SK-N-SH (cell line): ENCODE data around the gene HLA-DQA1. TPM values are rescaled to one million over a fixed set of nuclear protein-coding genes. Genes with fewer than 3 reads are reported as not detected.

Experiments
- CTCF ChIA-PET: fragments of 300-600, 350-600 bp; formaldehyde crosslinking; extraction: SDS; loops from one replicate; lab custom pipeline; 2021; lab: Yijun Ruan, JAX
- POLR2A ChIA-PET: fragments of 350-600 bp; sonication (Branson Sonifier 250); formaldehyde crosslinking; extraction: SDS; loops from one replicate; lab custom pipeline; 2020; ENCODE audit warnings: antibody characterized with exemption, inconsistent platforms; lab: Yijun Ruan, JAX
- DNase-seq: peaks from one replicate; pipeline ENCODE4 v3.0.0; 2012
- H2AFZ ChIP-seq: fragments of 200-600 bp; sonication (generic); 2 replicates; pipeline ENCODE4 v1.8.1; 2016; ENCODE audit warnings: antibody characterized with exemption, mild to moderate bottlenecking, low read depth
- H3F3A ChIP-seq: fragments of 200-600 bp; sonication (generic); replicated peaks from 2 replicates; pipeline ENCODE3; 2016; ENCODE audit warnings: antibody characterized with exemption, mild to moderate bottlenecking; ENCODE audit not compliant: insufficient read depth
- H3K27ac ChIP-seq, 2 experiments: fragments of 200-500 bp in 1 of 2; fragments of 200-600 bp in 1 of 2; sonication (Bioruptor generic) in 1 of 2; sonication (generic), shearing (Covaris generic) in 1 of 2; 2 replicates each; pipeline versions ENCODE4 v1.5.1 to v1.6.1; 2014 to 2016; ENCODE audit warnings: low read depth in 2 of 2, inconsistent platforms in 1 of 2, low read length in 1 of 2, mild to moderate bottlenecking in 1 of 2, mixed read lengths in 1 of 2
- H3K27me3 ChIP-seq: fragments of 200-600 bp; sonication (generic), shearing (Covaris generic); 2 replicates; pipeline ENCODE4 v1.6.1; 2016; ENCODE audit warnings: mixed run types; ENCODE audit not compliant: insufficient read depth
- H3K36me3 ChIP-seq, 2 experiments: fragments of 200-500 bp in 1 of 2; fragments of 200-600 bp in 1 of 2; sonication (Bioruptor generic) in 1 of 2; sonication (generic) in 1 of 2; replicated peaks in 1 of 2; 2 replicates each; pipeline versions ENCODE3 to v1.5.1; 2014 to 2016; ENCODE audit warnings: low read length in 1 of 2, mild to moderate bottlenecking in 1 of 2; ENCODE audit not compliant: insufficient read depth in 2 of 2, control insufficient read depth in 1 of 2
- H3K4me1 ChIP-seq, 2 experiments: fragments of 200-500 bp in 1 of 2; fragments of 200-600 bp in 1 of 2; sonication (Bioruptor generic) in 1 of 2; sonication (generic), shearing (Covaris generic) in 1 of 2; 2 replicates each; pipeline versions ENCODE4 v1.5.1 to v1.6.1; 2014 to 2016; ENCODE audit warnings: low read depth in 1 of 2, low read length in 1 of 2, mixed run types in 1 of 2; ENCODE audit not compliant: insufficient read depth in 2 of 2, control insufficient read depth in 1 of 2
- H3K4me2 ChIP-seq: fragments of 200-600 bp; sonication (generic), shearing (Covaris generic); 2 replicates; pipeline ENCODE4 v1.6.1; 2017; ENCODE audit warnings: mixed run types
- H3K4me3 ChIP-seq, 2 experiments: fragments of 200-500 bp in 1 of 2; fragments of 200-600 bp in 1 of 2; sonication (Bioruptor generic) in 1 of 2; sonication (generic), shearing (Covaris generic) in 1 of 2; 2 replicates each; pipeline versions ENCODE4 v1.5.1 to v1.8.1; 2014 to 2016; ENCODE audit warnings: low read depth in 2 of 2, inconsistent platforms in 1 of 2, low read length in 1 of 2, mild to moderate bottlenecking in 1 of 2, mixed read lengths in 1 of 2, moderate library complexity in 1 of 2
- H3K79me2 ChIP-seq: fragments of 200-600 bp; sonication (generic); 2 replicates; pipeline ENCODE4 v1.8.1; 2017; ENCODE audit warnings: mild to moderate bottlenecking; ENCODE audit not compliant: insufficient read depth
- H3K9ac ChIP-seq: fragments of 200-600 bp; sonication (generic); 2 replicates; pipeline ENCODE4 v1.6.1; 2017; ENCODE audit warnings: mixed run types
- H3K9me2 ChIP-seq: fragments of 200-600 bp; sonication (generic); 2 replicates; pipeline ENCODE4 v1.6.1; 2017; ENCODE audit warnings: mixed run types
- H3K9me3 ChIP-seq: fragments of 200-600 bp; sonication (generic); 2 replicates; pipeline ENCODE4 v1.6.1; 2017; ENCODE audit warnings: mixed run types, mild to moderate bottlenecking, moderate library complexity
- H4K20me1 ChIP-seq: fragments of 200-600 bp; sonication (generic); 2 replicates; pipeline ENCODE4 v1.6.1; 2017; ENCODE audit warnings: mild to moderate bottlenecking, mixed run types; ENCODE audit not compliant: insufficient read depth
- FOSL2 ChIP-seq: IDR thresholded peaks from 2 replicates; pipeline ENCODE4 v1.4.0; 2012; ENCODE audit warnings: low read depth, mild to moderate bottlenecking, moderate library complexity, borderline replicate concordance
- FOXJ3 ChIP-seq: sonication (generic); formaldehyde crosslinking; IDR thresholded peaks from 2 replicates; pipeline ENCODE4 v1.5.1; 2020; ENCODE audit warnings: mild to moderate bottlenecking, missing genetic modification reagents
- GABPA ChIP-seq: IDR thresholded peaks from 2 replicates; pipeline ENCODE4 v1.4.0; 2012; ENCODE audit warnings: low read depth, mild to moderate bottlenecking
- GATA2 ChIP-seq: sonication (generic); formaldehyde crosslinking; IDR thresholded peaks from 2 replicates; pipeline ENCODE4 v1.5.0; 2020; ENCODE audit warnings: mild to moderate bottlenecking, missing genetic modification reagents
- MXI1 ChIP-seq: IDR thresholded peaks from 2 replicates; pipeline ENCODE4 v1.6.1; 2012; ENCODE audit warnings: mild to moderate bottlenecking, low read depth, low read length, improper control_type of control experiment
- NFIC ChIP-seq: IDR thresholded peaks from 2 replicates; pipeline ENCODE4 v1.4.0; 2012; ENCODE audit warnings: borderline replicate concordance
- RCOR1 ChIP-seq: fragments of 150-350 bp; IDR thresholded peaks from 2 replicates; pipeline ENCODE4 v1.6.1; 2017; ENCODE audit warnings: antibody characterized with exemption, low read length
- RXRA ChIP-seq: IDR thresholded peaks from 2 replicates; pipeline ENCODE4 v1.4.0; 2012; ENCODE audit warnings: low read depth, mild to moderate bottlenecking, borderline replicate concordance
- SMC3 ChIP-seq: IDR thresholded peaks from 2 replicates; pipeline ENCODE4 v1.6.1; 2012; ENCODE audit warnings: low read depth, low read length, improper control_type of control experiment
- TCF12 ChIP-seq: IDR thresholded peaks from 2 replicates; pipeline ENCODE4 v1.4.0; 2012
- WGBS: methylation state at CpG from one replicate; pipeline ENCODE4 v1.1.6; 2017; ENCODE audit warnings: low lambda C conversion rate; 5-methylcytosine and 5-hydroxymethylcytosine counted together
- polyA plus RNA-seq, 3 experiments: library from polyadenylated mRNA; depleted of rRNA; stranded (reverse); fragments of >200 nt; gene quantifications; 2 replicates each; pipeline ENCODE4 v1.2.3, GENCODE V29; 2012
- TF ChIP-seq, protein P1 (sequence below): IDR thresholded peaks from 2 replicates; pipeline ENCODE4 v1.6.1; 2012; ENCODE audit warnings: mild to moderate bottlenecking, low read depth, low read length, moderate library complexity
- TF ChIP-seq, protein P2 (sequence below): IDR thresholded peaks from 2 replicates; pipeline ENCODE4; 2012
- TF ChIP-seq, protein P3 (sequence below): fragments of 150-350 bp; IDR thresholded peaks from 2 replicates; pipeline ENCODE4 v1.6.1; 2017; ENCODE audit warnings: antibody characterized with exemption, low read length, low read depth, borderline replicate concordance

The HLA-DQA1 gene
- polyA plus RNA-seq, 1 of the 3 experiments (the other 2 are of a cell fraction), result not detected

DNA sequence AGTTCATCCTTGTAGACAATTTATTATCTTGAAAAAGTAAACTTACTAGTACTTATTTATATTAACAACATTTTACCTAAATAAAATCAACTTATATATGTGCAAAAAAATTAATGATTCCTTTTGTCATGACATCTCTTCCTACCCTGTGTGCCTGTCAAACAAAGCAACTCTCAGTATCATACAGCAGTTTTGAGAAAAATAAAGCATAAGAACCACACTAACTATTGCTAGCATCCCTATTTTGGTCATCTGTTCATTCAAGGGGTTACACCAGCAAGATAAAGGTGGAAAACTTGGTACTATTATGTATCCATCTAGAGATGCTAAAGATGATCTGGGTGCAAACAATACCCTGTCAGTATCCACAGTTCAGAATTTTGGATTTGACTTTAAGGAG is 40.2 kb upstream of the HLA-DQA1 start (continued):
- TF ChIP-seq, protein P1, sequence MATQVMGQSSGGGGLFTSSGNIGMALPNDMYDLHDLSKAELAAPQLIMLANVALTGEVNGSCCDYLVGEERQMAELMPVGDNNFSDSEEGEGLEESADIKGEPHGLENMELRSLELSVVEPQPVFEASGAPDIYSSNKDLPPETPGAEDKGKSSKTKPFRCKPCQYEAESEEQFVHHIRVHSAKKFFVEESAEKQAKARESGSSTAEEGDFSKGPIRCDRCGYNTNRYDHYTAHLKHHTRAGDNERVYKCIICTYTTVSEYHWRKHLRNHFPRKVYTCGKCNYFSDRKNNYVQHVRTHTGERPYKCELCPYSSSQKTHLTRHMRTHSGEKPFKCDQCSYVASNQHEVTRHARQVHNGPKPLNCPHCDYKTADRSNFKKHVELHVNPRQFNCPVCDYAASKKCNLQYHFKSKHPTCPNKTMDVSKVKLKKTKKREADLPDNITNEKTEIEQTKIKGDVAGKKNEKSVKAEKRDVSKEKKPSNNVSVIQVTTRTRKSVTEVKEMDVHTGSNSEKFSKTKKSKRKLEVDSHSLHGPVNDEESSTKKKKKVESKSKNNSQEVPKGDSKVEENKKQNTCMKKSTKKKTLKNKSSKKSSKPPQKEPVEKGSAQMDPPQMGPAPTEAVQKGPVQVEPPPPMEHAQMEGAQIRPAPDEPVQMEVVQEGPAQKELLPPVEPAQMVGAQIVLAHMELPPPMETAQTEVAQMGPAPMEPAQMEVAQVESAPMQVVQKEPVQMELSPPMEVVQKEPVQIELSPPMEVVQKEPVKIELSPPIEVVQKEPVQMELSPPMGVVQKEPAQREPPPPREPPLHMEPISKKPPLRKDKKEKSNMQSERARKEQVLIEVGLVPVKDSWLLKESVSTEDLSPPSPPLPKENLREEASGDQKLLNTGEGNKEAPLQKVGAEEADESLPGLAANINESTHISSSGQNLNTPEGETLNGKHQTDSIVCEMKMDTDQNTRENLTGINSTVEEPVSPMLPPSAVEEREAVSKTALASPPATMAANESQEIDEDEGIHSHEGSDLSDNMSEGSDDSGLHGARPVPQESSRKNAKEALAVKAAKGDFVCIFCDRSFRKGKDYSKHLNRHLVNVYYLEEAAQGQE, result no peak
- TF ChIP-seq MXI1, result no peak

DNA sequence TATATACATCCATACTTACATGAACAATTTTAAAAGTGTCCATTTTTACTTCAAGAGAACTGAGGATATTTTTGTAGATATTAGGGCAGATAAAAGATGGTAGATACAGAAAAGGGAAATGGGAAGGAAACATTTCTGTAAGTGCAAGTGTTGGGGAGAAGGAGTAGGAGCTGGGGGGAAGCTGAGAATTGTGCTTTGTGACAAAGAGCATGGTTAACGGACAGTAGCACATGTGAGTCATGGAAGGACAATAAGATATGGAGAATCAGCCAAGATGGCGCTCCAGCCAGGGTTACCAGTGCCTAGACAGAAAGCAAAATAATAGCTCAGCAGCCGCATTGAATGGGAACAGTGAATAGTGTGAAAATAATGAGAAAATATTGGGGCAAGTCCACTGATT is 34.8 kb upstream of the HLA-DQA1 start:
- Histone ChIP-seq H3K4me3 (no peak overlapping the region), H3K27me3 (no peaks in the 10 kb centered on the region), H3K4me2 (no peak overlapping the region), H3K9me3 (no peaks in the 10 kb centered on the region), H3K9me2 (no peaks in the 10 kb centered on the region)
- WGBS, result 0% methylated on average over 3 of the region's 3 CpGs
- no peak for DNase-seq
- TF ChIP-seq GATA2 (CRISPR knock-in tag), result no peak
- TF ChIP-seq TCF12, result no peak
- TF ChIP-seq FOXJ3 (CRISPR knock-in tag), result no peak
- TF ChIP-seq RXRA, result no peak
- TF ChIP-seq, protein P2, sequence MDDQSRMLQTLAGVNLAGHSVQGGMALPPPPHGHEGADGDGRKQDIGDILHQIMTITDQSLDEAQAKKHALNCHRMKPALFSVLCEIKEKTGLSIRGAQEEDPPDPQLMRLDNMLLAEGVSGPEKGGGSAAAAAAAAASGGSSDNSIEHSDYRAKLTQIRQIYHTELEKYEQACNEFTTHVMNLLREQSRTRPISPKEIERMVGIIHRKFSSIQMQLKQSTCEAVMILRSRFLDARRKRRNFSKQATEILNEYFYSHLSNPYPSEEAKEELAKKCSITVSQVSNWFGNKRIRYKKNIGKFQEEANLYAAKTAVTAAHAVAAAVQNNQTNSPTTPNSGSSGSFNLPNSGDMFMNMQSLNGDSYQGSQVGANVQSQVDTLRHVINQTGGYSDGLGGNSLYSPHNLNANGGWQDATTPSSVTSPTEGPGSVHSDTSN, result no peak
- TF ChIP-seq, protein P3, sequence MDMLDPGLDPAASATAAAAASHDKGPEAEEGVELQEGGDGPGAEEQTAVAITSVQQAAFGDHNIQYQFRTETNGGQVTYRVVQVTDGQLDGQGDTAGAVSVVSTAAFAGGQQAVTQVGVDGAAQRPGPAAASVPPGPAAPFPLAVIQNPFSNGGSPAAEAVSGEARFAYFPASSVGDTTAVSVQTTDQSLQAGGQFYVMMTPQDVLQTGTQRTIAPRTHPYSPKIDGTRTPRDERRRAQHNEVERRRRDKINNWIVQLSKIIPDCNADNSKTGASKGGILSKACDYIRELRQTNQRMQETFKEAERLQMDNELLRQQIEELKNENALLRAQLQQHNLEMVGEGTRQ, result no peak
- no peak for TF ChIP-seq SMC3
- no peak for TF ChIP-seq NFIC
- TF ChIP-seq FOSL2, result no peak
- no peak for TF ChIP-seq RCOR1
- no peak for TF ChIP-seq GABPA
- TF ChIP-seq, all 33 proteins: peak for 0
- Histone ChIP-seq H3K4me1 (no peaks in the 10 kb centered on the region), H3K79me2 (no peaks in the 10 kb centered on the region), H4K20me1 (no peaks in the 10 kb centered on the region), H2AFZ (no peak overlapping the region), H3F3A (no peaks in the 10 kb centered on the region), H3K27ac (no peak overlapping the region), H3K36me3 (no peaks in the 10 kb centered on the region), H3K9ac (no peak overlapping the region)
- ChIA-PET CTCF (no interaction called here), POLR2A (no interaction called here)
